ENCODE measurements around the gene CHD5.

- TF ChIP-seq CTCF (IDR thresholded peaks at IDR 0.05): no peak
- TF ChIP-seq POLR2A (IDR thresholded peaks at IDR 0.05): no peak
These were observed 36.7 kb downstream of the CHD5 start for GRCh38 chr1:6143395-6143794.

Data from adrenal gland (tissue), 5 donors.